ENCODE data around the gene RHBDL2. TPM values are rescaled to one million over a fixed set of nuclear protein-coding genes. Genes with fewer than 3 reads are reported as not detected.

Gene RHBDL2
- total RNA-seq, 1 experiment from 2014 or later = 36.9 TPM

GRCh38 chr1:38858833-38859560, 82.6 kb downstream of the RHBDL2 start:
- Histone ChIP-seq H3K9me2 (ENCODE audit: insufficient read depth) (no peaks in the 10 kb centered on the region), H3K4me3 (peak overlapping the region; percentile 72), H3K27me3 (ENCODE audit: insufficient read depth, low read depth) (no peaks in the 10 kb centered on the region), H2AFZ (peak overlapping the region; percentile 79), H4K20me1 (ENCODE audit: insufficient read depth) (peaks cover 8% of the 10 kb centered on the region; the same call in 1 of the 2 replicates), H3K36me3 (ENCODE audit: low read depth) (peaks cover 28% of the 10 kb centered on the region), H3K79me2 (ENCODE audit: low read depth) (peaks cover 27% of the 10 kb centered on the region), H3F3A (ENCODE audit: insufficient read depth, low read depth) (peaks cover 26% of the 10 kb centered on the region), H3K4me2 (peak overlapping the region; percentile 84), H3K9me3 (ENCODE audit: insufficient read depth, low read depth) (no peaks in the 10 kb centered on the region), H3K27ac (peak overlapping the region; percentile 59), H3K4me1 (replicated peaks; ENCODE audit: insufficient read depth) (peaks cover 23% of the 10 kb centered on the region)
- TF ChIP-seq, protein P1, sequence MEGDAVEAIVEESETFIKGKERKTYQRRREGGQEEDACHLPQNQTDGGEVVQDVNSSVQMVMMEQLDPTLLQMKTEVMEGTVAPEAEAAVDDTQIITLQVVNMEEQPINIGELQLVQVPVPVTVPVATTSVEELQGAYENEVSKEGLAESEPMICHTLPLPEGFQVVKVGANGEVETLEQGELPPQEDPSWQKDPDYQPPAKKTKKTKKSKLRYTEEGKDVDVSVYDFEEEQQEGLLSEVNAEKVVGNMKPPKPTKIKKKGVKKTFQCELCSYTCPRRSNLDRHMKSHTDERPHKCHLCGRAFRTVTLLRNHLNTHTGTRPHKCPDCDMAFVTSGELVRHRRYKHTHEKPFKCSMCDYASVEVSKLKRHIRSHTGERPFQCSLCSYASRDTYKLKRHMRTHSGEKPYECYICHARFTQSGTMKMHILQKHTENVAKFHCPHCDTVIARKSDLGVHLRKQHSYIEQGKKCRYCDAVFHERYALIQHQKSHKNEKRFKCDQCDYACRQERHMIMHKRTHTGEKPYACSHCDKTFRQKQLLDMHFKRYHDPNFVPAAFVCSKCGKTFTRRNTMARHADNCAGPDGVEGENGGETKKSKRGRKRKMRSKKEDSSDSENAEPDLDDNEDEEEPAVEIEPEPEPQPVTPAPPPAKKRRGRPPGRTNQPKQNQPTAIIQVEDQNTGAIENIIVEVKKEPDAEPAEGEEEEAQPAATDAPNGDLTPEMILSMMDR (conservative IDR thresholded peaks at IDR 0.05) = no peak
- TF ChIP-seq EZH2 (IDR thresholded peaks at IDR 0.05; ENCODE audit: low read depth) = no peak
- intact Hi-C loops (cut with micrococcal nuclease; ENCODE audit: unreplicated experiment) = loop anchor here (1.0 kb wide), 4 partner anchors 100 to 233 kb away; partner anchors contain the start of genes AKIRIN1 and NDUFS5
- POLR2A ChIA-PET (ENCODE audit: unreplicated experiment) = interaction anchor here (0.6 to 1.0 kb wide), 3 partner anchors 101 to 642 kb away, joined by 3 to 5 read pairs (median 4); partner anchors contain the start of gene NDUFS5
- CTCF ChIA-PET = interaction anchor here (0.5 to 0.7 kb wide), 4 partner anchors 23 to 845 kb away, joined by 3 to 7 read pairs (median 4); no protein-coding TSS in a partner anchor
- BruUV-seq (replicated peaks) = no TSS peak
- DNase-seq = peak; percentile 76 to 82

DNA sequence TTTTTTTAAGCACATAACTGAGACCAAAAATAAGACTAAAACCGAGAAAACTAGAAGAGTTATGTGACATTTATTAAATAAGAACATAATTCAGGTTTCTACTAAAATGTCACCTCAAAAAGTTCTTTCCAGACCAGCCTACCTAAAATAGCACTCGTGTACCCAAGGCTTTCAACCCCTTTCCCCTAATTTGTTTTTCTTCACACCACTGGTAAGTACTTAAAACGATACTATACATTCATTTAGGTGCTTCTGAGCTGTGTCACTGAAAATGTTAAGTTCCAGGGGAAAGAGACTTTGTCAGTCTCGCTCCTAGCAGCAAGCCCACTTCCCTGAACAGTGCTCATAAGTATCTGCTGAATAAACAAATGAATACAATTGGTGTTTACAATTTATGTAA, 88.8 kb downstream of the RHBDL2 start:
- Histone ChIP-seq H3K79me2 (ENCODE audit: low read depth) (peaks cover 13% of the 10 kb centered on the region), H3K9me3 (ENCODE audit: insufficient read depth, low read depth) (no peaks in the 10 kb centered on the region), H3K4me3 (no peak overlapping the region), H3K9me2 (ENCODE audit: insufficient read depth) (no peaks in the 10 kb centered on the region), H3K27ac (no peak overlapping the region), H3K4me1 (replicated peaks; ENCODE audit: insufficient read depth) (peaks cover 6% of the 10 kb centered on the region), H3F3A (ENCODE audit: insufficient read depth, low read depth) (peaks cover 5% of the 10 kb centered on the region; the same call in 1 of the 2 replicates), H3K36me3 (ENCODE audit: low read depth) (peaks cover 28% of the 10 kb centered on the region), H3K27me3 (ENCODE audit: insufficient read depth, low read depth) (no peaks in the 10 kb centered on the region), H3K4me2 (no peak overlapping the region), H2AFZ (no peak overlapping the region), H4K20me1 (ENCODE audit: insufficient read depth) (peaks cover 5% of the 10 kb centered on the region; the same call in 1 of the 2 replicates)
- ChIA-PET CTCF (no interaction called here), POLR2A (ENCODE audit: unreplicated experiment) (no interaction called here)
- no peak for DNase-seq
- intact Hi-C loops (cut with micrococcal nuclease; ENCODE audit: unreplicated experiment) = no loop called here
- TF ChIP-seq EZH2 (IDR thresholded peaks at IDR 0.05; ENCODE audit: low read depth) = no peak
- TF ChIP-seq, protein P1 (conservative IDR thresholded peaks at IDR 0.05) = no peak
- no TSS peak for BruUV-seq (replicated peaks)

DNA sequence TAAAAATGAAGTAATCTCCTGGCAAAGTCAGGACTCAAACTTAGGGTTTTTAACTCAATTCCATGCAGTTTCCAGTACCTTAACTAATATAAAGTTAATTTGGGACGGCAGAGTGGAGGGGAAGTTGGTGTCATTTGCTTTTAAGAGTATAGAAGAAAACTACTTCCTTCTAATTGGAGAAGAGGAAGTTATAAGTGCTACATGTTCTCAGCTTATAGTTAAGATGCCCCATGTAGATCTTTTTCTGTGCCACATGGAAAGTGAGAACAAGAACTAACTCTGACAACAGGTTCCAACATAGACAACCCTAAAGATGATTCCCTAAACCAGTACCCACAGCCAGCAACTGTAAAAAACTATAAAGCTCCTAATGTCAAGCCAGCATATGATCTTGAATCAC, 93.6 kb downstream of the RHBDL2 start:
- H3F3A ChIP-seq (ENCODE audit: insufficient read depth, low read depth) = no peaks in the 10 kb centered on the region
- H3K9me2 ChIP-seq (ENCODE audit: insufficient read depth) = no peaks in the 10 kb centered on the region
- no peaks in the 10 kb centered on the region for H3K9me3 ChIP-seq (ENCODE audit: insufficient read depth, low read depth)
- no peak for DNase-seq
- peaks cover 25% of the 10 kb centered on the region for H3K36me3 ChIP-seq (ENCODE audit: low read depth)
- POLR2A ChIA-PET (ENCODE audit: unreplicated experiment) = no interaction called here
- no peaks in the 10 kb centered on the region for H3K79me2 ChIP-seq (ENCODE audit: low read depth)
- no peak overlapping the region for H3K4me3 ChIP-seq
- H3K4me1 ChIP-seq (replicated peaks; ENCODE audit: insufficient read depth) = no peaks in the 10 kb centered on the region
- H2AFZ ChIP-seq = no peak overlapping the region
- TF ChIP-seq, protein P1 (conservative IDR thresholded peaks at IDR 0.05) = no peak
- TF ChIP-seq EZH2 (IDR thresholded peaks at IDR 0.05; ENCODE audit: low read depth) = no peak
- no TSS peak for BruUV-seq (replicated peaks)
- no peaks in the 10 kb centered on the region for H4K20me1 ChIP-seq (ENCODE audit: insufficient read depth)
- intact Hi-C loops (cut with micrococcal nuclease; ENCODE audit: unreplicated experiment) = no loop called here
- H3K27ac ChIP-seq = no peak overlapping the region
- CTCF ChIA-PET = no interaction called here
- no peak overlapping the region for H3K4me2 ChIP-seq
- no peaks in the 10 kb centered on the region for H3K27me3 ChIP-seq (ENCODE audit: insufficient read depth, low read depth)
